K562 treated with DMSO at 1 percent for 12 hours (cell line): Measurements from ENCODE around the gene THAP11. TPM values are rescaled to one million over a fixed set of nuclear protein-coding genes. Genes with fewer than 3 reads are reported as not detected.

ENCODE experiments used
- total RNA-seq: library from RNA; unstranded; fragments of 300-600 nt; gene quantifications from 2 replicates; pipeline ENCODE4 v1.2.3, GENCODE V29; 2022; ENCODE audit not compliant: insufficient read depth

Gene THAP11
- total RNA-seq: 42.8 and 44.4 TPM in 2 replicates

GRCh38 chr16:67841816-67842508 is at the start of gene THAP11:
TSS of gene THAP11 (plus strand) at chr16:67842320. CDS start at chr16:67842555, 235 bp downstream.

GRCh38 chr16:67806428-67807147 is 35.5 kb upstream of the THAP11 start, which contains the start of the genes RANBP10 and TSNAXIP1:
TSS of gene RANBP10 (minus strand) at chr16:67806560. CDS start at chr16:67806536, 24 bp downstream.
TSS of gene TSNAXIP1 (plus strand) at chr16:67806889. CDS start at chr16:67807150, 261 bp downstream.

DNA sequence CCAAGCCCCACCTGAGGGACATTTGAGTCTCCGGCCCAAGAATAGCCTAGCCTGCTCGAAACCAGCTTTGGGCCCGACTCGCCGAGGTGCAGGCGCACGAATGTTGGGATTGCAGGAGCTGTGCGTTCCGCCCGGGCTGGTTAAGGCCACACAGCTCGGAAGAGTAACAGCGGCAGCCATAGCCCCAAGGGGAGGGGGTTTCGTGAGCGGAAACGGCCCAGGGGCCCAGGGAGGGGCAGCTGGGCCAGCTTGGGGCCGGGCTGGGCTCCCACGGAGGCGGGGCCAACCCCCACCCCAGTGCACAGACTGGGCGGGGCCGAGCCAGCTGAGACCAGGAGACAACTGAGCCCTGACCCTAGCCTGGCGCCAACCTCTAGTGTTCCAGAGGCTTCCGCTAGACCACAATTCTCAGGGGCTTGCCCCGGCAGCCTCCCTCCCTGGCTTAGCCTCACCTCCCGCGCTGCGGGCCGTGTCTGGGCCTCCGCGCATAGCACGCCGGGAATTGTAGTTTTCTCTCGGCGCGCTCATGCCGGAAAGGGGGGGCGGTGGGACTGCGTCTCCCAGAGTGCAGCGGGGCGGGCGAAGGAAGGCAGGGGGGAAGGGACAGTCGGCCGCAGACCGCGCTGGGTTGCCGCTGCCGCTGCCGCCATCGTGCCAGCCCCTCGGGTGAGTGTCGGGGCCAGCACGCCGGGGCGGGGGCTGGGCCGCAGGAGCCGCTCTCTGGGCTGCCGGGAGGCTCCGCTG is 4.4 kb downstream of the THAP11 start, which contains the start of gene NUTF2:
TSS of gene NUTF2 (plus strand) at position 614 of the 744 bp plus-strand sequence. CDS start 18,198 bp downstream, outside the sequence.

GRCh38 chr16:67847064-67847861 is 5.1 kb downstream of the THAP11 start, which contains the start of gene CENPT:
TSS of gene CENPT (minus strand) at chr16:67847693. CDS start at chr16:67833859, 13,834 bp downstream.

DNA sequence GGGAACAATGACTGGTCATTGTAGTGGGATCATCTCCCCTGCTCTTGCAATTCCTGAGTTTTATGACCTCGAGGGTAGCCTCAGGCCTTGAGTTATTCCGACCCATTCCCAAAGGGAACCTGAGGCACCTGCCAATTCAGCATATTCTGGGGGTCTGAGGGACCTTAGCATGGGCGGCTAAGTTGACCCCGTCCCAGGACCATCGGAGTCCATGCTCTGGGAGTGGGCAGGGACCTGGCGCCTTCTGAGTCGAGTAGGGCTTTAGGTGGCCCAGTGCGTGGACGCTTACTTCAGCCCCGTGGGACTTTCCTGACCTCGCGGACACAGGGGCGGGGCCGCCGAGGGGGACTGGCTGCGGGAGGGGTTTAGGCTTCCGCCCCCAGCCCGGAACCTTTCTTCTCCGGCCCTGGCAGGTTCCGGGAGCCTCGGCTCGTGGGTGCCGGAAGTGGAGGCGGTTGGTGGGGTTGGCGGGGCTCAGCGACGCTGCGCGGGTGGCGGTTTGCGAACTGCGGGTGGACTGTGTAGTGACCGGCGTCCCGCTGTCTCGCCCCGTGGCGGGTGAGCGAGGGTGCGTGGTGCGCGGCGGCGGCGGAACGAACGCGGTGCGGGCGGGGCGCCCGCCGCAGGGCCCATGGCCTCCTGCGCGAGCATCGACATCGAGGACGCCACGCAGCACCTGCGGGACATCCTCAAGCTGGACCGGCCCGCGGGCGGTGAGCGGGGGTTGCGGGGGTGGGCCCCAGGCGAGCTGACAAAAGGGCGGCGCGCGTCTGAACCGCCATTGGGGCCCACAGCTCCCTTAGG is 30.7 kb downstream of the THAP11 start, which contains the start of gene EDC4:
TSS of gene EDC4 (plus strand) at position 422 of the 804 bp plus-strand sequence. CDS start at position 632, 210 bp downstream.

GRCh38 chr16:67884684-67885083 is 42.6 kb downstream of the THAP11 start, which contains the start of gene NRN1L:
TSS of gene NRN1L (plus strand) at chr16:67884885. CDS start at chr16:67884904, 19 bp downstream.

DNA sequence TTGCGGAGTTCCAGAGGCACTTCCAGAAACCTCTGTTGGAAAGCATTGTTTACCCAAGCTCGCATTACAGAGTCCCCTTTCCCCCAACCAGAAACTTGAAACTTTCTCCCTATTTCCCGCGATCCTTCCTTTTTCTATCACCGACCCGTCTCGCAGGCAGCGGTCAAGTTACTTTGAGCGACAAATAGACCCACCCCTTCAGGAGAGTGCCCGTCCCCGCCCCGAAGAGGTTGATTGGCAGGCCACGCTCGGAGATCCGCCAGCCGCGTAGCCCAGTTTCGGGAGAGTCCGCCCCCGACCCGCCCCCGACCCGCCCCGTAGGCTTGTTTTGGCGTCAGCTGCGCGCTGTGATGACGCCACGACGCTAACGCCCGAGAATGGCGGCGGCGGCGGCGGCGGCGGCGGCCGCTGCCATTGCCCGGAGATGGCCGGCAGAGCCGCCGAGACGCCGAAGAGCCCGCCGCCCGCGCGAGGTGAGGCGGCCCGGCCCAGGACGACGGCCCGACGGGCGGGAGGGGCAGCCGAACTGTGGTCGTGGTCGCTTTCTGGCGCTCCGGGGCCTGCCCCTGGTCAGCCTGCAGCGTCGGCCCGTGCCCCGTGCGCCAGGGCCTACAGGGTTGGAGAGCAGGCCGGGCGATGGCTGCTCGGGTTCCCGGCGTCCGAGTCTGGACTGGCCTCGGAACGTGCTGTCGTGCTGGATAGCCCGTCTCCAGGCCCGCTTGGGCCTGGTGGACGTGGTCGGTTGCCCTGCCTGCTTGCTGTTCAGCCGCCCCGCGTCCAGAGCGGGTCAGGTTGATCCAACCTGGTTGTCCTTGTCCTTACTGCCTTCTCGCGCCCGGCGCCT is 51.0 kb downstream of the THAP11 start, which contains the start of gene PSKH1:
TSS of gene PSKH1 (plus strand) at position 356 of the 844 bp plus-strand sequence. CDS start 15,496 bp downstream, outside the sequence.

Other genes starting within 250 kb of the THAP11 start
- gene CARMIL2, start 197.2 kb upstream of the THAP11 start, total RNA-seq: 0.36 and 2.1 TPM in 2 replicates
- gene ACD, start 182.1 kb upstream of the THAP11 start, total RNA-seq: 43.3 and 43.7 TPM in 2 replicates
- 2.0 and 2.6 TPM in 2 replicates for gene PARD6A, start 181.4 kb upstream of the THAP11 start, total RNA-seq
- 11.1 and 13.9 TPM in 2 replicates for gene ENKD1, start 175.6 kb upstream of the THAP11 start, total RNA-seq
- gene C16orf86, start 175.5 kb upstream of the THAP11 start, total RNA-seq: 0.63 and 1.4 TPM in 2 replicates
- 12.6 and 16.6 TPM in 2 replicates for gene GFOD2, start 123.0 kb upstream of the THAP11 start, total RNA-seq
- gene RANBP10, start 35.8 kb upstream of the THAP11 start, total RNA-seq: 5.9 and 18.0 TPM in 2 replicates
- gene TSNAXIP1, start 35.4 kb upstream of the THAP11 start, total RNA-seq: not detected in 2 replicates
- gene NUTF2, start 4.6 kb downstream of the THAP11 start, total RNA-seq: 73.0 and 85.5 TPM in 2 replicates
- 49.8 and 70.8 TPM in 2 replicates for gene CENPT, start 5.4 kb downstream of the THAP11 start, total RNA-seq
- 44.1 and 77.8 TPM in 2 replicates for gene EDC4, start 30.7 kb downstream of the THAP11 start, total RNA-seq
- 3.5 and 4.0 TPM in 2 replicates for gene NRN1L, start 42.6 kb downstream of the THAP11 start, total RNA-seq
- 26.9 and 37.2 TPM in 2 replicates for gene PSKH1, start 50.9 kb downstream of the THAP11 start, total RNA-seq
- 1.0 and 1.2 TPM in 2 replicates for gene CTRL, start 89.5 kb downstream of the THAP11 start, total RNA-seq
- gene PSMB10, start 94.5 kb downstream of the THAP11 start, total RNA-seq: 68.4 and 108 TPM in 2 replicates
- 5.9 and 13.3 TPM in 2 replicates for gene LCAT, start 101.8 kb downstream of the THAP11 start, total RNA-seq
- gene SLC12A4, start 126.3 kb downstream of the THAP11 start, total RNA-seq: 12.0 and 20.0 TPM in 2 replicates
- gene DPEP3, start 138.2 kb downstream of the THAP11 start, total RNA-seq: not detected in 2 replicates
- gene DPEP2, start 157.2 kb downstream of the THAP11 start, total RNA-seq: 1.7 and 4.6 TPM in 2 replicates
- gene DPEP2NB, start 173.6 kb downstream of the THAP11 start, total RNA-seq: not detected in 2 replicates
- gene DDX28, start 180.9 kb downstream of the THAP11 start, total RNA-seq: 12.3 and 13.7 TPM in 2 replicates
- 8.5 and 13.1 TPM in 2 replicates for gene DUS2, start 181.0 kb downstream of the THAP11 start, total RNA-seq
- 12.5 and 41.1 TPM in 2 replicates for gene NFATC3, start 243.1 kb downstream of the THAP11 start, total RNA-seq